ENCODE measurements around the gene BTG1.

- TF ChIP-seq CTCF (IDR thresholded peaks at IDR 0.05 in 8 of 11, conservative IDR thresholded peaks at IDR 0.05 in 3 of 11) (no peak), POLR2A (IDR thresholded peaks at IDR 0.05) (no peak)
These were observed 13.3 kb upstream of the BTG1 start for GRCh38 chr12:92158796-92159439.
